Heart left ventricle (tissue), 16 donors: ENCODE data around the gene CTNND1. TPM values are rescaled to one million over a fixed set of nuclear protein-coding genes. Genes with fewer than 3 reads are reported as not detected.

Experiments
- ATAC-seq, 4 donors: fragments of 200-7000 bp; cut with Tn5 transposase; one replicate each; pipeline ENCODE4 v1.9.1; 2020 to 2022; ENCODE audit warnings: moderate library complexity in 4 of 4, mild to moderate bottlenecking in 3 of 4, moderate number of reproducible peaks in 1 of 4
- DNase-seq, 5 donors: peaks; one replicate each; pipeline ENCODE4 v3.0.0-alpha.2; 2020
- H3K27ac ChIP-seq, 12 donors: fragments of 200-600 bp; sonication (generic) in 4 of 12; one replicate each; pipeline versions ENCODE4 v1.5.0 to v1.8.0; 2016 to 2022; ENCODE audit warnings: mild to moderate bottlenecking in 2 of 12
- H3K27me3 ChIP-seq, 9 donors: fragments of 200-600 bp; sonication (generic) in 2 of 9; one replicate each; pipeline versions ENCODE4 v1.5.1 to v1.8.0; 2016 to 2022; ENCODE audit warnings: mild to moderate bottlenecking in 3 of 9
- H3K36me3 ChIP-seq, 9 donors: fragments of 200-600 bp; sonication (generic) in 2 of 9; one replicate each; pipeline versions ENCODE4 v1.5.0 to v1.8.0; 2018 to 2022; ENCODE audit warnings: mild to moderate bottlenecking in 2 of 9
- H3K4me1 ChIP-seq, 12 donors: fragments of 200-600 bp; sonication (generic) in 4 of 12; one replicate each; pipeline versions ENCODE4 v1.5.0 to v1.8.0; 2016 to 2022; ENCODE audit warnings: mild to moderate bottlenecking in 3 of 12
- H3K4me3 ChIP-seq, 12 donors: fragments of 200-600 bp; sonication (generic) in 4 of 12; one replicate each; pipeline versions ENCODE4 v1.5.0 to v1.8.0; 2017 to 2022; ENCODE audit warnings: mild to moderate bottlenecking in 9 of 12, moderate library complexity in 4 of 12
- H3K9me3 ChIP-seq, 12 donors: fragments of 200-600 bp; sonication (generic) in 4 of 12; one replicate each; pipeline versions ENCODE4 v1.5.0 to v1.8.0; 2016 to 2022; ENCODE audit warnings: mild to moderate bottlenecking in 1 of 12
- POLR2A ChIP-seq, 2 donors: fragments of 450-650 bp; IDR thresholded peaks; one replicate each; pipeline ENCODE4 v1.6.1; 2017; ENCODE audit warnings: antibody characterized with exemption in 2 of 2, mild to moderate bottlenecking in 2 of 2, moderate library complexity in 2 of 2
- WGBS, 4 donors: extraction: QIAGEN DNeasy Blood & Tissue Kit in 2 of 4; methylation state at CpG; one replicate each; pipeline versions ENCODE4 v1.1.5 to v1.1.7; 2013 to 2018; 5-methylcytosine and 5-hydroxymethylcytosine counted together
- intact Hi-C, 10 donors: fragments of 100-400 bp; cut with DNase I; formaldehyde crosslinking; loops; one replicate each; pipeline versions ENCODE4 v1.11.1 to v1.14.2; 2022
- polyA plus RNA-seq, 2 donors: library from polyadenylated mRNA; stranded (reverse); fragments of 200-250 nt; gene quantifications; one replicate each; pipeline ENCODE4 v1.2.3, GENCODE V29; 2013
- total RNA-seq, 9 donors: library from RNA; depleted of rRNA in 2 of 9; stranded (reverse); fragments of >200 nt in 2 of 9; fragmentation: NEBNext Ultra II Directional in 3 of 9; extraction: Animal tissue kit (Norgen Biotek cat#: 25700) in 3 of 9; gene quantifications; one replicate each; pipeline versions ENCODE4 v1.1.0 to v1.2.4, GENCODE V29; 2016 to 2023
- TF ChIP-seq, protein P1 (sequence below), 12 donors: fragments of 200-600 bp; sonication (generic) in 4 of 12; IDR thresholded peaks; one replicate each; pipeline versions ENCODE4 v1.5.0 to v1.8.0; 2018 to 2022; ENCODE audit warnings: antibody characterized with exemption in 12 of 12, mild to moderate bottlenecking in 5 of 12
- donor health status: ischemic (EF 13 %, LVEDD 7.1; RV severe dilation, severe dysfunction).
- donor health status: healthy with polysubstance abuse.
- donor health status: DM: no; HTN: yes; CAD: no.
- donor health status: DM: no; HTN: no; CAD: no.
- donor health status: ischemic (EF 25% LVEDD 6.9; RV normal size, moderate dysfunction).
- donor health status: ischemic (EF 25% LVEDD 5.7; RV mildly dilated, moderate dysfunction).
- donor health status: healthy.
- donor health status: DM: yes; HTN: yes; CAD: no.
- donor health status: ischemic (EF 35%, LVEDD 5.7; RV mildly dilated, moderate dysfunction).
- donor health status: nonischemic (EF 11% LVEDD 7.7; RV severe dilation, severe dysfunction).
- donor health status: DM: yes; HTN: yes; CAD: no.
- donor health status: PGD.
- donor health status: ischemic (EF 29% LVEDD 5.4; RV normal size, mild dysfunction).
- donor health status: nonischemic (EF 23%, LVEDD 6.1; RV moderate dilation, normal function).

Gene CTNND1
- total and polyA plus RNA-seq, 11 donors: 19.7 to 105 (median 58.6) TPM

DNA sequence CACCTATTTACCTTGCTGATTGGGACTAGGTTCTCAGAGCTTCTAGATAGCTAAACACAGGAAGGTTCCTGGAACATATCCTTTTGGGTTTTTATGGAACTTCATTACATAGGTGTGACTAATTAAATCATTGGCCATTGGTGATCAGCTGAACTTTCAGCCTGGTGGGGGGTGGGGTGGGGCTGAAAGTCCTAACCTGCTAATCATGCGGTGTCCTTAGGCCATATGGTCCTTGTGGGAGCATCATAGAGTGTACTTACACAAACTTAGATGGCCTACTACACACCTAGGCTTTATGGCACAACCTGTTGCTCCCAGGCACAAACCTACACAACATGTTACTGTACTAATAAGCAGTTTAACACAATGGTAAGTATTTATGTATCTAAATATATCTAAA lies 28.9 kb upstream of the CTNND1 start:
- no peaks in the 10 kb centered on the region for H3K9me3 ChIP-seq

GRCh38 chr11:57735619-57736298 lies 25.8 kb upstream of the CTNND1 start:
- ATAC-seq: peak; percentile 22 to 66 (median 64)

More for the DNA sequence above, 28.9 kb upstream of the CTNND1 start:
- H3K4me3 ChIP-seq: no peak overlapping the region
- H3K27ac ChIP-seq: no peak overlapping the region
- intact Hi-C loops: no loop called here
- peaks cover 0 to 19% (median 8%) of the 10 kb centered on the region in 12 donors for H3K4me1 ChIP-seq
- H3K27me3 ChIP-seq: no peaks in the 10 kb centered on the region
- ATAC-seq: no peak
- DNase-seq: no peak
- peaks cover 0 to 29% (median 15%) of the 10 kb centered on the region in 9 donors for H3K36me3 ChIP-seq
- TF ChIP-seq, protein P1, sequence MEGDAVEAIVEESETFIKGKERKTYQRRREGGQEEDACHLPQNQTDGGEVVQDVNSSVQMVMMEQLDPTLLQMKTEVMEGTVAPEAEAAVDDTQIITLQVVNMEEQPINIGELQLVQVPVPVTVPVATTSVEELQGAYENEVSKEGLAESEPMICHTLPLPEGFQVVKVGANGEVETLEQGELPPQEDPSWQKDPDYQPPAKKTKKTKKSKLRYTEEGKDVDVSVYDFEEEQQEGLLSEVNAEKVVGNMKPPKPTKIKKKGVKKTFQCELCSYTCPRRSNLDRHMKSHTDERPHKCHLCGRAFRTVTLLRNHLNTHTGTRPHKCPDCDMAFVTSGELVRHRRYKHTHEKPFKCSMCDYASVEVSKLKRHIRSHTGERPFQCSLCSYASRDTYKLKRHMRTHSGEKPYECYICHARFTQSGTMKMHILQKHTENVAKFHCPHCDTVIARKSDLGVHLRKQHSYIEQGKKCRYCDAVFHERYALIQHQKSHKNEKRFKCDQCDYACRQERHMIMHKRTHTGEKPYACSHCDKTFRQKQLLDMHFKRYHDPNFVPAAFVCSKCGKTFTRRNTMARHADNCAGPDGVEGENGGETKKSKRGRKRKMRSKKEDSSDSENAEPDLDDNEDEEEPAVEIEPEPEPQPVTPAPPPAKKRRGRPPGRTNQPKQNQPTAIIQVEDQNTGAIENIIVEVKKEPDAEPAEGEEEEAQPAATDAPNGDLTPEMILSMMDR (IDR thresholded peaks at IDR 0.05): no peak
- TF ChIP-seq POLR2A (IDR thresholded peaks at IDR 0.05): no peak
- WGBS, 4 donors: 98 to 100% (median 100%) methylated on average over 1 of the region's 1 CpG

DNA sequence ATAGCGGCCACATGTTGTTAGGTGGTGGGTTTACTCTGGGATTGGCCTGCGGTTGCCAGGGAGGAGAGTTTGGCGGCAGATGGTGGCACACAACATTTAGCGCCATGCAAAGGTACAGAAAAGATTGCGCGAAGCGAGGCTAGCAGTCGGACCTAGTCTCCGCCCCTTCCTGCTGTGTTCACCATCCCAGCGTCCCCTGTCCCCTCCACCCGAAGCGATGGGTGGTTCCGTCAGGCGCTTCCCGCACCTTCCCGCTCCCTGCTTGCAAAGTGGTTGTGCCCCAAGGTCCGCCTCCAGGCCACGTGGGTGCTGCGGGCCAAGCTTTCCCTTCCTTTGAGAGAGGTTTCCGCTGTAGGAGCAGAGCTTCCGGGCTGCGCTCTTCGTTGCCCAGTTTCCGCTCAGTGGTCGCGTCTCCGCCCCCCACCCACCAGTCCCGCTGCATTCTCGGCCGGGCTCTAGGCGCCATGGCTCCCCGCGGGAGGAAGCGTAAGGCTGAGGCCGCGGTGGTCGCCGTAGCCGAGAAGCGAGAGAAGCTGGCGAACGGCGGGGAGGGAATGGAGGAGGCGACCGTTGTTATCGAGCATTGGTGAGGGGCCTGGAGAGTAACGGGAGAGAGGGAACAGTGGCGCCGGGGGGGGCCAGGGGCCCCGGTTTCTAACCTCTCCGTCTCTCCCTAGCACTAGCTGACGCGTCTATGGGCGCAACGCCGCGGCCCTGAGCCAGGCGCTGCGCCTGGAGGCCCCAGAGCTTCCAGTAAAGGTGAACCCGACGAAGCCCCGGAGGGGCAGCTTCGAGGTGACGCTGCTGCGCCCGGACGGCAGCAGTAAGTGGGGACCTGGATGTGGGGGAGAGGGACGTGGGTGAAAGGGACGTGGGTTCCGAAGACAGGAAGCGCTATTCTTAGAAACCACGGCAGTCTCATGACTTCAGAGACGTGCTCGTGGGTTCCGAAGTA lies 20.2 kb upstream of the CTNND1 start, which contains the start of gene SELENOH:
Gene SELENOH (plus strand): TSS at position 360 of the 955 bp plus-strand sequence. CDS start 105 bp downstream, at position 465.
- peak; percentile 95 to 98 (median 97) for DNase-seq
- Histone ChIP-seq H3K9me3 (no peaks in the 10 kb centered on the region), H3K27me3 (no peaks in the 10 kb centered on the region), H3K4me1 (peaks cover 2 to 42% (median 14%) of the 10 kb centered on the region in 12 donors), H3K36me3 (peaks cover 3 to 78% (median 68%) of the 10 kb centered on the region in 9 donors), H3K27ac (peak within 1 kb of the TSS; percentile 92 to 99 (median 96)), H3K4me3 (peak within 1 kb of the TSS; percentile 78 to 99 (median 92))
- intact Hi-C loops: loop anchor here in 6 of 10 donors (1.0 to 10.0 kb wide), 7 partner anchors 20 to 77 kb away; partner anchors contain the start of genes ZDHHC5 (in 3 of the 6), CTNND1 (in 1 of the 6), MED19 (in 1 of the 6) and TMX2 (in 1 of the 6)
- TF ChIP-seq, protein P1 (IDR thresholded peaks at IDR 0.05): peak in 1 of 12 donors; percentile 4
- peak in 1 of 2 donors; percentile 73 for TF ChIP-seq POLR2A (IDR thresholded peaks at IDR 0.05)
- peak; percentile 96 to 98 (median 98) for ATAC-seq
- WGBS, 4 donors: 0 to 2% (median 0%) methylated on average over 21 to 75 of the region's 75 CpGs

More at GRCh38 chr11:57735619-57736298, 25.8 kb upstream of the CTNND1 start:
- Histone ChIP-seq H3K27ac (peak overlapping the region in 11 of 12 donors; percentile 0 to 87 (median 48)), H3K27me3 (no peaks in the 10 kb centered on the region), H3K9me3 (no peaks in the 10 kb centered on the region), H3K36me3 (peaks cover 0 to 55% (median 44%) of the 10 kb centered on the region in 9 donors), H3K4me3 (no peak overlapping the region), H3K4me1 (peaks cover 0 to 22% (median 8%) of the 10 kb centered on the region in 12 donors)
- TF ChIP-seq POLR2A (IDR thresholded peaks at IDR 0.05): no peak
- TF ChIP-seq, protein P1 (IDR thresholded peaks at IDR 0.05): no peak
- no peak for DNase-seq
- WGBS, 4 donors: 48 to 58% (median 52%) methylated on average over 3 of the region's 3 CpGs
- intact Hi-C loops: no loop called here
